ENCODE data around the gene DDX52. TPM values are rescaled to one million over a fixed set of nuclear protein-coding genes. Genes with fewer than 3 reads are reported as not detected.

Gene DDX52
- total and polyA plus RNA-seq, 2 experiments from 2014 or later, result 46.2 to 61.3 TPM

- H3K36me3 Mint-ChIP-seq (ENCODE audit: low read depth), result peaks cover 3% of the 10 kb centered on the region; the same call in 1 of the 3 replicates
- no peak overlapping the region for H3K27ac Mint-ChIP-seq
- Histone ChIP-seq H3K9me2 (ENCODE audit: insufficient read depth) (no peaks in the 10 kb centered on the region), H3K79me2 (replicated peaks; ENCODE audit: insufficient read depth) (peaks cover 49% of the 10 kb centered on the region), H3K4me1 (ENCODE audit: insufficient read depth) (peaks cover 24% of the 10 kb centered on the region), H3F3A (replicated peaks; ENCODE audit: low read depth) (peaks cover 9% of the 10 kb centered on the region; the same call in 1 of the 2 replicates), H2AFZ (no peak overlapping the region), H3K27ac (ENCODE audit: low read depth) (no peak overlapping the region), H3K27me3 (ENCODE audit: insufficient read depth) (no peaks in the 10 kb centered on the region), H3K36me3 (ENCODE audit: insufficient read depth) (no peaks in the 10 kb centered on the region), H3K4me3 (no peak overlapping the region), H4K20me1 (replicated peaks; ENCODE audit: insufficient read depth) (no peaks in the 10 kb centered on the region), H3K4me2 (no peak overlapping the region)
- peaks cover 12% of the 10 kb centered on the region for H3K4me1 Mint-ChIP-seq
- no peak overlapping the region for H3K4me3 Mint-ChIP-seq
- ATAC-seq (no peak), DNase-seq (ENCODE audit: low spot score) (no peak)
- no peaks in the 10 kb centered on the region for H3K9me3 Mint-ChIP-seq
- H3K27me3 Mint-ChIP-seq (ENCODE audit: insufficient read depth, low read depth, poor library complexity), result no peaks in the 10 kb centered on the region
- TF ChIP-seq ETS1 (IDR thresholded peaks at IDR 0.05) (no peak), ZNF114 (CRISPR knock-in tag; IDR thresholded peaks at IDR 0.05) (no peak), ZNF331 (CRISPR knock-in tag; IDR thresholded peaks at IDR 0.05; ENCODE audit: low read depth) (no peak), NANOG (IDR thresholded peaks at IDR 0.05; ENCODE audit: borderline replicate concordance) (no peak), EZH2 (IDR thresholded peaks at IDR 0.05; ENCODE audit: low read depth, unreplicated experiment) (no peak), POLR2AphosphoS5 (IDR thresholded peaks at IDR 0.05; ENCODE audit: low read depth) (no peak), EZH2phosphoT487 (IDR thresholded peaks at IDR 0.05; ENCODE audit: unreplicated experiment) (no peak)
Observed at GRCh38 chr17:37605081-37605480, 38.2 kb downstream of the DDX52 start.

- H3K36me3 ChIP-seq (ENCODE audit: insufficient read depth), result no peaks in the 10 kb centered on the region
- no peaks in the 10 kb centered on the region for H3K27me3 Mint-ChIP-seq (ENCODE audit: insufficient read depth, low read depth, poor library complexity)
- TF ChIP-seq STAT1 (IDR thresholded peaks at IDR 0.05; ENCODE audit: unreplicated experiment) (no peak), ZNF114 (CRISPR knock-in tag; IDR thresholded peaks at IDR 0.05) (no peak), REST (IDR thresholded peaks at IDR 0.05; ENCODE audit: unreplicated experiment) (no peak), EZH2 (IDR thresholded peaks at IDR 0.05; ENCODE audit: low read depth, unreplicated experiment) (no peak), CREB1 (CRISPR knock-in tag; IDR thresholded peaks at IDR 0.05; ENCODE audit: low read depth) (no peak), CTCF (conservative IDR thresholded peaks at IDR 0.05; ENCODE audit: low read depth in 2 of 2) (no peak), POLR2AphosphoS5 (IDR thresholded peaks at IDR 0.05; ENCODE audit: low read depth) (no peak)
- H3K4me3 Mint-ChIP-seq, result no peak overlapping the region
- no peak overlapping the region for H3K27ac ChIP-seq (ENCODE audit: low read depth)
- no peaks in the 10 kb centered on the region for H3K9me3 Mint-ChIP-seq
- peaks cover 3% of the 10 kb centered on the region; the same call in 1 of the 3 replicates for H3K36me3 Mint-ChIP-seq (ENCODE audit: low read depth)
- ATAC-seq (no peak), DNase-seq (ENCODE audit: low spot score) (no peak)
- peaks cover 20% of the 10 kb centered on the region for H3K4me1 ChIP-seq (ENCODE audit: insufficient read depth)
- no peak overlapping the region for H3K4me2 ChIP-seq
- H3K79me2 ChIP-seq (replicated peaks; ENCODE audit: insufficient read depth), result peaks cover 49% of the 10 kb centered on the region
- H3K27me3 ChIP-seq (ENCODE audit: insufficient read depth), result no peaks in the 10 kb centered on the region
- H3F3A ChIP-seq (replicated peaks; ENCODE audit: low read depth), result peaks cover 5% of the 10 kb centered on the region; the same call in 1 of the 2 replicates
- no peak overlapping the region; the same call in 1 of the 2 replicates for H3K27ac Mint-ChIP-seq
- H3K4me1 Mint-ChIP-seq, result peaks cover 12% of the 10 kb centered on the region
- H3K9me2 ChIP-seq (ENCODE audit: insufficient read depth), result no peaks in the 10 kb centered on the region
- H3K4me3 ChIP-seq, result no peak overlapping the region
- no peak overlapping the region for H2AFZ ChIP-seq
- no peaks in the 10 kb centered on the region for H4K20me1 ChIP-seq (replicated peaks; ENCODE audit: insufficient read depth)
Observed at GRCh38 chr17:37604556-37604955, 38.7 kb downstream of the DDX52 start.

All from GM23338 (cell line).